Cerebellar nuclear complex (tissue), 1 donor: ENCODE measurements around the gene P2RY8.
"Not testable (repeated sequence)": the region's sequence is repeated elsewhere in the genome, so short reads cannot be mapped to it uniquely, and the experiment has no call there.

Source experiments
- DNase-seq, 2 experiments: peaks; one replicate each; lab custom pipeline; 2025; lab: John Stamatoyannopoulos, UW

P2RY8 gene

DNA sequence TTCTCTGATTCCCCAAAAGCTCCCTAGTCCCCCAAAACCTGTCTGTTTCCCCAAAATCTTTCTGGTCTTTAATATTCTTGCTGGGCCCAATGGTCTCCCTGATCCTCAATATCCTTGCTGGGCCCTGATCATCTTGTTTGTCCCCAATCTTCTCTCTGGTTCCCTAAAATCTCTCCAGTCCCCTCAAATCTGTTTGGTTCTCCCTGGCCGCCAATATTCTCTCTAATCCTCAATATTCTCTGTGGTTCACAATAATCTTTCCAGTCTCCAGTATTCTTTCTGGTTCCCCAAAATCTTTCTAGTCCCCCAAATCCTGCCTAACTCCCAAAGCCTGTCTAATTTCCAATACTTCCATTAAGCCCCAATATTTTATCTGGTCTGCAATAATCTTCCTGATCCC is 18.5 kb downstream of the P2RY8 start:
- DNase-seq = no peak

DNA sequence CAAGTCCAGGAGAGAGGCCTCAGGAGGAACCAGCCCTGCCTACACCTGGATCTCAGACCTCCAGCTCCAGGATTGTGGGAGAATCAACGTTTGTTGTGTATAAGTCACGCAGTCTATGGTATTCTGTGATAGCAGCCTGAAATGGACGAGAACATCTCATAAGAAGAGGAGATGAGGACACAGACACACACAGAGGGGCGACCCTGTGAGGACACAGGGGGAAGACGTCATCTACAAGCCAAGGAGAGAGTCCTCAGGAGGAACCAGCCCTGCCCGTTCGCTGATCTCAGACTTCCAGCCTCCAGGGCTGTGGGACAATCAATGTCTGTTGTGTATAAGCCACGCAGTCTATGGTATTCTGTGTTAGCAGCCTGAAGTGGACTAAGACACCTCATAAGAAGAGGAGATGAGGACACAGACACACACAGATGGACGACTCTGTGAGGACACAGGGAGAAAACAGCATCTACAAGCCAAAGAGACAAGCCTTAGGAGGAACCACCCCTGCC is 20.3 kb downstream of the P2RY8 start:
- no peak for DNase-seq

DNA sequence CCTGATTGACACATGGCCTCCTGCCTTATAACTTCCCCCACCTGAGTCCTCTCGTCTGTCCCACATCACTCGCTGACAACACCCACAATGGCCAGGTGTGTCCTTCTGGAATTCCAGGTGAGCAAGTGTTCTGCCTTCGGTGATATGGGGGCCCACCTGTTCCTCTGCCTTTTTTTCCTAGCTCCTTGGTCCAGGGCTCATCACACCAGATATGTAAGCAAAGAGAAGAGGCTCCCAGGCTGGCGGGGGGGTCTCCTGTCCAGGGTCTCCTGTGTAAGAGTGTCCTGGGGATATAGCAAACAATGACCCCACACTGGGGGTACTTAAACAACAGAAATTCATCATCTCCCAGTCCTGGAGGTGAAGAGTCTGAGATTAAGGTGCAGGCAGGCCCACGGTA is 25.2 kb downstream of the P2RY8 start:
- no peak for DNase-seq

DNA sequence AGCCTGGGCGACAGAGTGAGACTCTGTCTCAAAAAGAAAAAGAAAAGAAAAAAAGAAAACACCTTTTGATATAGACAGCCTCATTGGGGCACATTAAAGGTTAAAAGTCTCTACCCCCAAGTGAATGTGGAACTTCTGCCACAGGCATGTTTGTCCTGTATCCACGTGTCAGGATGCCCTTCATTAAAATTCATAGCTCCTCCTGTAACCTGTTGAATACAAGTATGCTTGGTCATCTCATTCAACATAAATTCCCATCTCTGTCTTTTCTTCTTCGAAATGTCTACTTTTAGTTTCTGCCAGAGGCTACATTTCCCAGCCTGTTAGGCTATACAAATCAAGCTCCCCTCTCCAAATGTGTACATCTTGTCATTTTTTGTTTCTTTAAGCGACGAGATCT is 25.8 kb downstream of the P2RY8 start:
- no peak for DNase-seq

DNA sequence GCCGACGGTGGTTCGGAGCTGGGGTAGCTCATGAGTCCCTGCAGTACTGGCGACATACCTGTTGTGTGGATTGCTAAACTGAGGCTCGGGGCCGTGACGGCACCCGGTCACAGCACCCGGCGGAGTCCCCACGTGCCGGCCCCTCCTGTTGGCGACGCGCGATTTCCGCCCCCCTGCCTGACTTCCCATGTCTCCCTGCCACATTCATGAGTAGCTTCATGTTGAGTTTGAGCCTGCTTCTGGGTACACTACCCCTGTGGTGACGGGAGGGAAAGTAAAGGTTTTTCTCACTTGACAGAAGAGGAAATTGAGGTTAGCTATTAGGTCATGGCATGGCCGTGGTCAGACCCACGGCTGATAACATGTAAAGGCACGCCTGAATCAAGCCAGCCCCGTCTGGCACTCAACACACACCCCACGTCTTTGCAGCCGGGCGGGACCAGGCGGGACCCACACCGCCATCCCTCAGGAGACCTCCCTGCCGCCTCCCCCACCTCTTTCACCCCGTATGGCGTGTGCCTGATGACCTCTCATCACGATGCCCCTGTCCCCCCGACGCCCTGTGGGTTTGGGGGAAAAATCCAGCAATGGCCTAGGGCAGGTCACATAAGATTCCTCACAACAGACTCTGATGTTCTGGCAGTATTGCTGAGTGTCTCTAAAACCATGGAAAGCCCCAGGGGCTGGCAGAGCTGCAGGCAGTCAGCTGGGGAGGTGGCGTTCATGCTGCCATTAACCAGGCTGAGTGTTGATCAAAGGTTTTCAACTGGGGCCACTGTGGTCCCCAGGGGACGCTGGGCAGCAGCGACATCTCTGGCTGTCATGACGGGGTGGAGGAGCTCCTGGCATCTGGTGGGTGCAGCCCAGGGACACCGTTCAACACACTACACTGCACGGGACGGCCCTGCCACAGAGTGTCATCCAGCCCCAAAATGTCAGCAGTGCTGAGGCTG is 29.2 kb downstream of the P2RY8 start:
- DNase-seq = no peak

DNA sequence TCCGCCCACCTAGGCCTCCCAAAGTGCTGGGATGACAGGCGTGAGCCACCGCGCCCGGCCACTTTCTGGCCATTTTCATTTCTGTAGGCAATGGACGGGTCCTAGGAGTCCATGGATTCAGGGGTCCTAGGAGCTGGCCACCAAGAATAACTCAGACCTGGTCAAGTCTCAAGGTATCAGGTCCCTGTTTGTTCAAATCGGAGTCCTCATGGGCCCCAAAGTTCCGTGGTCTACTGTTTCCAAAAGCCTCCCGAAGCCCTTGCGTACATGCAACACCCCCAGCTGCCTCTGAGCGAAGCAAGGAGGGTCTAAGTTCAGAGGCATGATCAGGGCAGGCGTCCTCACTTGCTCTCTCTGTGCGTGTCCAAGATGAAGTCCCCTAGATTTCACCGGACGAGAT is 30.1 kb downstream of the P2RY8 start:
- no peak for DNase-seq

DNA sequence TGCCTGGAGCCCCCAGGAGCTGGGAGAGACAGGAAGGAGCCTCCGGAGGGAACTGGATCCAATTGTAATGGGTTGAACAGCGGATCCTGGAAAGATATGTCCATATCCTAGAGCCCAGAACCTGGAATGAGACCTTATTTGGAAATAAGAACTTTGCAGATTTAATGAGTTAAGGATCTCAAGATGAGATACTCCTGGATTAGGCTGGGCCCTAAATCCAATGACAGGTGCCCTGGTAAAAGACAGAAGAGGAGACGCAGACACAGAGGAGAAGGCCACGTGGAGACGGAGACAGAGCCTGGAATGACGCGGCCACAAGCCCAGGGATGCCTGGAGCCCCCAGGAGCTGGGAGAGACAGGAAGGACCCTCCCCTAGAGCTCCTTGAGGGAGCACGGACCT is 34.1 kb downstream of the P2RY8 start:
- no peak for DNase-seq

DNA sequence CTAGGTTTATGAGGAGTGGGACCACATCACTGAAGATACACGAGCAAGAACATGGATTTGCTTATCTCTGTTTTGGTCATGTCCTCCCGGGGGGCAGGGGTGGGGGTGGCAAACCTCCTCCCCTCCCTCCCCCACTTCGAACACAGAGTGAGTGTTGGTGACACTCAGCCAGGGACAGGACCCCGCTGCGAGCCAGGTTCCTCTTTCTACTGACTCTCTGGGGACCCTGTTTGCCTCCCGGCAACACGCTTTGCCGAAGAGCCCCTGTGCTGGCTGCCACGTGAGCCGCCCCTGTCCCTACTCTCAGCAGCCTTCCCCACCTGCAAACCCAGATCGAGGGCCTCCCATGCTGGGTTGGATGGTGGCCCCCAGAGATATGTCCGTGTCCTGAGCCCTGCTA is 34.7 kb downstream of the P2RY8 start:
- no peak for DNase-seq

DNA sequence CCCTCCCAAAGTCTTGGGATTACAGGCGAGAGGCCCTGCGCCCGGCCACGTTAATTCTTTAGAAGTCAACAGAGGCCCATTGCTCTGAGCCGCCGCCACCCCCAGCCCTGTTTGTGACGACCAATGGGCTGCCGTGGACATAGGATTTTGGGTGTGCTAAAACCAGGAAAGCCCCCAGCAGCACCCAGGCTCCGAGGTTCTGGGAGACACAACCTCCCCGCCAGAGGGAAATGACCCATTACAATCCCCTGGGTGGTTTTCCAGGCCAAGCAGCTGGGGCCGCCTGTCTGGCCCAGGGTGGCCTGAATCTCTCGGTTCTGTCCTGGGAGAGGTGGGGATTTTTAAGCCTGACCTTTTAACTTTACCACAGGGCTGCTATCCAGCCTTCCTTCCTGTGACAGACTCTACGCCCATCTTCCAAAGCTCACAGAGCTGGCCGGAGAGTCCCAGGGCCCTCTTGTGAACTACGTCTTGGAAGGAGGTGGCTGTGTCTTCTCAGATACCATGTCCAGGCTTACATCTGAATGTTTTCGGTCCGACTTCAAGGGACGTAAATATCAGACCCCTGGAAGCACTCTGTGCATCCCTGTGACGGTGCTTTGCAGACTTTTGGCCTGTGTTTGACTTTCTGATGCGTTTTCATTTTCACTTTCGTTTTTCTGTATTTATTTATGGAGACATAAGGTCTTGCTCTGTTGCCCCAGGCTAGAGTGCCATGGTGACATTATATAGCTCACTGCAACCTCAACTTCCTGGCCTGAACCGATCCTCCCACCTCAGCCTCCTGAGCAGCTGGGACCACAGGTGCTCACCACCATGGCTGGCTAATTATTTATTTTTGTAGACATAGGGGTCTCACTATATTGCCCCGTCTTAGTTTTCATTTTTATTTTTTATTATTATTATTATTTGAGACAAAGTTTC is 36.0 kb downstream of the P2RY8 start:
- DNase-seq = no peak

DNA sequence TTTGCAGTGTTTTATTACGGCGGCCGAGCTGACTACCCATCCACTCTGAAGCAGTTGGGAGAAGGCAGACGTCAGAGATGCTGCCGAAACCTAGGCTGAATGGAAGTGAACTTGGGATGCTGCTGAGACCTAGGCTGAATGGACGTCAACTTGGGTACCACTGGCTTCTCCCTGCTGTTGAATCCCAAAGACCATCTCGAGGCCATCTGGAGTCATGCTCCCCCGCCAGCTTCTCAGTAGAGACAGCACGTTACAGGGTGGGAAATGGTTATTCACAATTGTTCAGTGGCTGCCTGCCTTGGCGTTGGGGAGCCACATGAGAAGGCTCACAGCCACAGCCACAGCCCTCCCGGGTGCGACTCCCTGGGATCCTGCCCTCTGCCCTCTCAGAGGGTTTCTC is 40.9 kb downstream of the P2RY8 start:
- no peak for DNase-seq

DNA sequence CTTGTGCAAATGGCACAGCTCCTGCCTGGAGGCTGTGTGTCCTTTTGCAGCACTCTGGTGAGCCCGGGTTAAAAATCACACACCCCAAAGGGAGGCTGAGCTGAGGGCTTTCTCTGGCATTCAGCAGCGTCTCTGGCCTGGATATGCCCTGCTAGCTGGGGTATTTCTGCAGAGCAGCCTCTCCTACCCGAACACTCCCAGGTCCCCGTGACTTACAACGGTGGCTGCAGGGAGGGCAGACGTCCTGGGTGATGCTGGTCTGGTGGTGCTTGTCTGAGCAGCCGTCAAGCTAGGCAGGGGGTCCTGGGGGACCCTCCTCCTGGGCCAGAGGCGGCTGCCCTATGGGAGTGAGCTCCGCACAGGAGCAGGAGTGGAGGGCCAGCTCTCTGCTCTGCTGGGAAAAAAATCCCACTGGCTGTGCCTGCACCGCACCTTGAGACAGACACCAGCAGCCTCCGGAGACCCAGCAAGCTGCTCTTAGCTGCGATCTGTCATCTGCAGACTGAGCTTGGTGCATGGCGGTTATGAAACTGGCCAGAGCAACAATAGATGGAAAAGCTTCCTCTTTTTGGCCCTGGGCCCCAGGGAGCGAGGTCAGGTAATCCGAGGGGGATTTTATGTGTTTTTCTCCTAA is 43.0 kb downstream of the P2RY8 start:
- no peak for DNase-seq

DNA sequence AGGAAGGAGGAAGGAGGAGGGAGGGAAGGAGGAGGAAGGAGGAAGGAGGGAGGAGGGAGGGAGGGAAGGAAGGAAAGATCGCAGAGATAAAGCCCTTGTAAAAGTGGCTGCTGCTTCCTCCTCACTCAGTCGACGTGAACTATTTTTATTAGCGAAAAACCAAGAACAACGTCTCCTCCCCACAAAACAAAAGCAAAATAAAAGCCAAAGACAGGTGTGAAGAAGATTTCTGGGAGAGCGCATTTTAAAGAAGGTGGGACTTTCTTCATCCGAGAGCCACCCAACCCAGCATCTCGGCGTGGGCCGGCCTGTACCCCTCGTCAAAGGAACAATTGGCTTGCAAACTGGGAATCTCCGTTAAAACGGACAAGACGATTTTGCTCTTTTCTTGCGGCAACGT is 43.6 kb downstream of the P2RY8 start:
- no peak for DNase-seq

DNA sequence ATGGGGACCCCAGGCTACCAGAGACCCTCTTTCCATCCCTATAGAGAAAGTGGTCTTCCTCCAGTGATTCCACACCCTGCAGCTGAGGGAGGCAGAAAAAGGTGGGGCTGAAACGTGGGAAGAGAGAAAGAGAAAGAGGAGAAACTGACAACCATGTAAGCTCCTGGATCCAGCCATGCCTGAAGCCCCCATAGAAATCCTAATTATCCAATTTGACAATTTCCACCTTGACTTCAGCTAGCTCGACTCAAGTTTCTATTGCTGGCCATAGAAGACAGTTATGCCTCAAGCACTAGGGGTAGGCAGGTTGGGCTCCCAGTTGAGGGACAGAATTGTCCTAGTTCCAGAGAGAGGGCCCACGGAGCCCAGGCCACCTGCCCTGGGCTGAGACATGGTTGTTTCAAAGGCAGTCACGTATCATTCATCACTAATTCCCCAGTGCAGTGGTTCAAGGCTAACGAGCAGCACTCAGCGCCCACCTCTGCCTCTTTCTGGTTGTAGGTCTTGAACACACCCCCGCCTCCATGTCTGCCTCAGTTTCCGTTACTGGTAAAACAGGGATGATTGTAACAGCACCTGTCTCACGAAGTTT is 44.5 kb downstream of the P2RY8 start:
- DNase-seq = no peak

DNA sequence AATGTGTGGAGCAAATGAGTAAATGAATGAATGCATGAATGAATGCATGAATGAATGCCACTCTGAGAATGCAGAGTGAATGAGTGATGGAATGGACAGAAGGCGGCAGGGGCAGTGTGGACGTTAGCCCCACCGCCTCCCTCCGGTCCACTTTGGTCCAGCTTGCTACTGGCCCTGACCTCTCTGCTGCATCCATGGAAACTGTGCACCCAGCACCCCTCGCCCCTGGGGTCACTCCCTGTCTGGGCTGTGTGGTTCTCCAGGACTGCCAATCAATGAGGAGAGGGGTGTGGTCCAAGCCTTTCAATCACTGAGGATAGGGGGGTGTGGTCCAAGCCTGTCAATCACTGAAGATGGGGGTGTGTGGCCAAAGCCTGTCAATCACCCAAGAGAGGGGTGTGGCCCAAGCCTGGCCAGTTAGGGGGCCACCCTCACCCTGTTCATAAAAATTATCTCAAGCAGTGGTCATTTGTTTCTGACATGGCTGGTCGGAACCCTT is 45.1 kb downstream of the P2RY8 start:
- DNase-seq = no peak

DNA sequence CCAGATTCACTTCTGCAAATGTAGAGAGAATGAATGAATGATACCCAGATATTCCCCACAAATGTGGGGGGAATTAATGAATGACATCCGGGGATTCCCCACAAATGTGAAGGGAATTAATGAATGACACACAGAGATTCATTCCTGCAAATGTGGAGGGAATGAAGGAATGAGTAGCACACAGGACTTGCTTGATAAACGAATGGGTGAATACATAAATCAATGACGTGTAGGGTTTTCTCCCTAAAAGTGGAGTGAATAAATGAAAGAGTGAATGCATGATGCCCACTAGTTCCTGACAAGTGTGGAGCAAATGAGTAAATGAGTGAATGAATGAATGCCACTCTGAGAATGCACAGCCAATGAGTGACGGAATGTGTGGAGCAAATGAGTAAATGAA is 45.7 kb downstream of the P2RY8 start:
- not testable (repeated sequence) for DNase-seq

DNA sequence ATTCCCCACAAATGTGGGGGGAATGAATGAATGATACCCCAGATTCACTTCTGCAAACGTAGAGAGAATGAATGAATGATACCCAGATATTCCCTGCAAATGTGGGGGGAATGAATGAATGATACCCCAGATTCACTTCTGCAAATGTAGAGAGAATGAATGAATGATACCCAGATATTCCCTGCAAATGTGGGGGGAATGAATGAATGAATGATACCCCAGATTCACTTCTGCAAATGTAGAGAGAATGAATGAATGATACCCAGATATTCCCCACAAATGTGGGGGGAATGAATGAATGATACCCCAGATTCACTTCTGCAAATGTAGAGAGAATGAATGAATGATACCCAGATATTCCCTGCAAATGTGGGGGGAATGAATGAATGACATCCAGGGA is 46.3 kb downstream of the P2RY8 start:
- not testable (repeated sequence) for DNase-seq

DNA sequence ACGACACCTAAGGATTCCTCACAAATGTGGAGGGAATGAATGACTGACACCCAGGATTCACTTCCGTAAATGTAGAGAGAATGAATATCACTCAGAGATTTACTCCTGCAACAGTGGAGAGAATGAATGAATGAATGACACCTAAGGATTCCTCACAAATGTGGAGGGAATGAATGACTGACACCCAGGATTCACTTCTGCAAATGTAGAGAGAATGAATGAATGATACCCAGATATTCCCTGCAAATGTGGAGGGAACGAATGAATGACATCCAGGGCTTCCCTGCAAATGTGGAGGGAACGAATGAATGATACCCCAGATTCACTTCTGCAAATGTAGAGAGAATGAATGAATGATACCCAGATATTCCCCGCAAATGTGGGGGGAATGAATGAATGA is 47.6 kb downstream of the P2RY8 start:
- not testable (repeated sequence) for DNase-seq

DNA sequence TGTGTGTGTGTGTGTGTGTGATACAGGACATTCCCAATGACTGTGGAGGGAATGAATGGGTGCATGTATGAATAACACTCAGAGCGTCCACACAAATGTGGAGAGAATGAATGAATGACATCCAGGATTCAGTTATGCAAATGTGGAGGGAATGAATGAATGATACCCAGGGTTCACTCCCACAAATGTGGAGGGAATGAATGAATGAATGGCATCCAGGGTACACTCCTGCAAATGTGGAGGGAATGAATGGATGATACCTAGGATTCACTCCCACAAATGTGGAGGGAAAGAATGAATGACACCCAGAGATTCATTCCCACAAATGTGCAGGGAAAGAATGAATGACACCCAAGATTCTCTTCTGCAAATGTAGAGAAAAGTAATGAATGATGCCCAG is 48.2 kb downstream of the P2RY8 start:
- DNase-seq = no peak

DNA sequence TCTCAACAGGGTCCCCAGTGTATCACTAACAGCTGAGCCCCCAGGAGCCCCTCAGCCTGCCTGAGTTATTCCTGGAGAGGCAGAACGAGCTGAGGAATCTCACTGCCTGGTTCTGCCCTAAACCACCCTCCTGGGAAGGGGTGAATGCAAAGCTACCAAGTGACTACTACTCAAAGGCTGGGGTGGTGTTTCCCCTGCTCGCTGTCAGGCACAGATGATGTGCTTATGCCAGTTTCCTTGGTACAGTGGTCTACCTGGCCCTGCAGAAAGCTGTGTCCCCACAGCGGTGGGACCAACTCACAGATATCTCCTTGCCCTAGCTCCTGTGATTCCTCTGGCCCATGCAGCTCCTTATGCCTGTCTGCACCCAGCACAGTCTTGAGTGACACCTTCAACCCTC is 48.8 kb downstream of the P2RY8 start:
- DNase-seq = no peak

DNA sequence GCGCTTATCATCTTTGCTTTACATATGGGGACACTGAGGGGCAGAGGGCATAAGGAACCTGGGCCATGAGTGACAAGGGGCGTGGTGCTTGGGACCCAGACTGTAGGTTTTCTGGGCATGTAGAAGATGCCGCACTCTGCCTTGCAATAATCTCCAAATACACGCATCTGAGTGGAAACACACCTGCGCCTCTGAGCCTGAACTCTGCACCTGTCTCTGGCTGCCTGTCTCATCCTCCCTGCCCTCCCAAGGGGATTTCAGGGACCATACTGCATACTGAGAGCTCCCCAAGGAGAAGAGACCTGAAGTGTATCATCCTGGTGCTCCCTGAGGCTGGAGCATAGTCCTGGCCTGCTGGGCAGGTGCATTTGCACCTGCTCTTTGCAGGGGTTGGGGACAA is 49.6 kb downstream of the P2RY8 start:
- no peak for DNase-seq

DNA sequence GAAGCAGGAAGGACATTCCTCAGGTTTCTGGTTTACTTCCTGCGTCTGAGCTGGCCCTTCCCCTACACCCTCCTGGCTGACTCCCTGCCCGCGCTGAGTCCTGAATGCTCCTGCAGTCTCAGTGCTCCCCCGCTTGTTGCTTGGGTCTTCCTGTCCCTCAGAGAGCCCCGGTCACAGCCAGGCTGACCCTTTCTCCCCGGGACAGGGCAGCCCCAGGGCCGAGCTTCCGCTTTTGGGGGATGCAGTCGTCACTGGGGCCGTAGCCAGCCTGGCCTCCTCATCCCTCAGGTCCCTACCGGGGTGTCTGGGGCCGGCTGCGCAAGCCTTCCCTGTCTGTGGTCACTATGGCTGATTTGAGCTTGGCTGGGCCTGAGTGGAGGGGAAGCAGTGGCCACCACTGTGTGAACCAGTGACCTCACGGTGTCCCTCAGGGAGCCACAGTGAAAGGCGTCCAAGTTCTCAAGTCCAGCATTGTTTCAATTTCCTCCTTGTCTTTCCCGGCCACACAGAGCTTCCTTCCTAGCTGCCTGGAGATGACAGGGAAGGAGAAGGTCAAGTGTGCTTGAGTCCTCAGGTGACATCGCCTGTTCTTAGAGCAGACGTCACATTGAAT is 50.1 kb downstream of the P2RY8 start:
- no peak for DNase-seq
